Measurements from ENCODE around the gene CERS4. TPM values are rescaled to one million over a fixed set of nuclear protein-coding genes. Genes with fewer than 3 reads are reported as not detected.
A peak's percentile ranks its signal among the peaks of the same experiment; 100 is the strongest.
"Not testable (repeated sequence)": the region's sequence is repeated elsewhere in the genome, so short reads cannot be mapped to it uniquely, and the experiment has no call there.

CERS4 gene
- total and polyA plus RNA-seq, 4 donors, result 30.7 to 67.8 (median 54.4) TPM

GRCh38 chr19:8206147-8207087, 2.8 kb upstream of the CERS4 start:
- WGBS, 2 donors, result 78 to 92% methylated on average over 13 of the region's 13 CpGs
- peak overlapping the region in 1 of 2 donors; percentile 4 for H3K27ac ChIP-seq (ENCODE audit: low read depth in 1 of 2, low read length in 1 of 2)
- H3K9me3 ChIP-seq (ENCODE audit: control insufficient read depth in 4 of 4, insufficient read depth in 3 of 4, low read length in 3 of 4), result no peaks in the 10 kb centered on the region
- ATAC-seq (ENCODE audit: insufficient read depth, low FRiP score), result no peak
- peaks cover 0 to 14% (median 0%) of the 10 kb centered on the region in 5 donors for H3K4me1 ChIP-seq (ENCODE audit: control insufficient read depth in 5 of 5, insufficient read depth in 5 of 5, low read length in 5 of 5)
- no peak overlapping the region for H3K9ac ChIP-seq (ENCODE audit: insufficient read depth in 1 of 2, low read length in 2 of 2)
- H3K27me3 ChIP-seq (ENCODE audit: control insufficient read depth in 3 of 3, insufficient read depth in 3 of 3, low read length in 2 of 3), result no peaks in the 10 kb centered on the region
- no peaks in the 10 kb centered on the region for H3K36me3 ChIP-seq (ENCODE audit: control insufficient read depth in 4 of 4, insufficient read depth in 4 of 4, low read length in 4 of 4)
- TF ChIP-seq, protein P1, sequence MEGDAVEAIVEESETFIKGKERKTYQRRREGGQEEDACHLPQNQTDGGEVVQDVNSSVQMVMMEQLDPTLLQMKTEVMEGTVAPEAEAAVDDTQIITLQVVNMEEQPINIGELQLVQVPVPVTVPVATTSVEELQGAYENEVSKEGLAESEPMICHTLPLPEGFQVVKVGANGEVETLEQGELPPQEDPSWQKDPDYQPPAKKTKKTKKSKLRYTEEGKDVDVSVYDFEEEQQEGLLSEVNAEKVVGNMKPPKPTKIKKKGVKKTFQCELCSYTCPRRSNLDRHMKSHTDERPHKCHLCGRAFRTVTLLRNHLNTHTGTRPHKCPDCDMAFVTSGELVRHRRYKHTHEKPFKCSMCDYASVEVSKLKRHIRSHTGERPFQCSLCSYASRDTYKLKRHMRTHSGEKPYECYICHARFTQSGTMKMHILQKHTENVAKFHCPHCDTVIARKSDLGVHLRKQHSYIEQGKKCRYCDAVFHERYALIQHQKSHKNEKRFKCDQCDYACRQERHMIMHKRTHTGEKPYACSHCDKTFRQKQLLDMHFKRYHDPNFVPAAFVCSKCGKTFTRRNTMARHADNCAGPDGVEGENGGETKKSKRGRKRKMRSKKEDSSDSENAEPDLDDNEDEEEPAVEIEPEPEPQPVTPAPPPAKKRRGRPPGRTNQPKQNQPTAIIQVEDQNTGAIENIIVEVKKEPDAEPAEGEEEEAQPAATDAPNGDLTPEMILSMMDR (IDR thresholded peaks at IDR 0.05; ENCODE audit: control extremely low read depth, extremely low read depth), result no peak
- H3K4me3 ChIP-seq, result no peak overlapping the region
- peak in 1 of 3 donors; percentile 48 for DNase-seq

- H3K9ac ChIP-seq (ENCODE audit: insufficient read depth in 1 of 2, low read length in 2 of 2); H3K4me3 ChIP-seq; H3K27me3 ChIP-seq (ENCODE audit: control insufficient read depth in 3 of 3, insufficient read depth in 3 of 3, low read length in 2 of 3); H3K36me3 ChIP-seq (ENCODE audit: control insufficient read depth in 4 of 4, insufficient read depth in 4 of 4, low read length in 4 of 4); ATAC-seq (ENCODE audit: insufficient read depth, low FRiP score); H3K27ac ChIP-seq (ENCODE audit: low read depth in 1 of 2, low read length in 1 of 2); DNase-seq; H3K9me3 ChIP-seq (ENCODE audit: control insufficient read depth in 4 of 4, insufficient read depth in 3 of 4, low read length in 3 of 4): not testable (repeated sequence)
- H3K4me1 ChIP-seq (ENCODE audit: control insufficient read depth in 5 of 5, insufficient read depth in 5 of 5, low read length in 5 of 5), result peaks cover 0 to 14% (median 0%) of the 10 kb centered on the region in 5 donors
- WGBS, 2 donors, result 91 to 94% methylated on average over 7 of the region's 7 CpGs
Observed at GRCh38 chr19:8207326-8207725, 1.8 kb upstream of the CERS4 start.

DNA sequence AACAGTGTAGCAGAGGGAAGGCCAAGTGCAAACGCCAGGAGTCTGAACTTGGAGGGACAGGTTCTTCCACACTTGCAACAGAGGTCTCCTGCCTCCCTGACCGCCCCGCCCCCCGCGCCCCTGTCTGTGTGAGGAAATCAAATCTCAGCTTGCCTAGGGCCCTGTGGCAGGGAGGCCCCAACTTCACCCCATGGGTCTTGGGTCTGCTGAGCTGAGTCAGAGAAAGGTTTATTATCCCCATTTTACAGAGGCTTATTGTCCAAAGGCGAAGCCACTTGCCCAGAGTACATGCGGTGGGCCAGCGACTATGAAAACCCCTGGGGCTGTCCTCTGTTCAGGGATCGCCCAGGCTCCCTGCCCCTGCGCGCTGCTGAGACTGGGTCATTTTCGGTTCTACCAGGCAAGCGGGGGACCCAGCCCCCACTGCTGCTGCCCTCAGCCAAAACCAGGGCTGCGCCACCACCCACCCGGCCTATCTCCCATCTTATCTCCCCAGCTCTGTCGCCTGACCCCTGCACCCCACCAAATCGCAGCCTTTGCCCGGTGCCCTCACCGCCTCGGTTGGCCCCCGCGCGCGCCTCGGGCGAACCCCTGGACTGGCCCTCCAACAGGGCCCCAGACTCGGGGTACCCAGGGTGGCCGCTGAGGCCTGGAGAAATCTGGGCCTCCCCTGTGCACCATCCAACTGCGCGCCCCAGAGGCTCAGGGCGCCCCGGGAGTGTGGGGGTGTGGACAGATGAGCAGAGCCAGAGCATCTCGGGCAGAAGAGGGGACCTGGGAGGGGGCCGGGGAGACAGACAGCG, 850 bp upstream of the CERS4 start:
- peak; percentile 26 to 50 (median 37) for DNase-seq
- peak overlapping the region; percentile 13 to 78 for H3K27ac ChIP-seq (ENCODE audit: low read depth in 1 of 2, low read length in 1 of 2)
- ATAC-seq (ENCODE audit: insufficient read depth, low FRiP score), result no peak

More for the DNA sequence above, 850 bp upstream of the CERS4 start:
- no peaks in the 10 kb centered on the region for H3K36me3 ChIP-seq (ENCODE audit: control insufficient read depth in 4 of 4, insufficient read depth in 4 of 4, low read length in 4 of 4)
- peak overlapping the region in 1 of 2 donors; percentile 13 for H3K9ac ChIP-seq (ENCODE audit: insufficient read depth in 1 of 2, low read length in 2 of 2)
- WGBS, 2 donors, result 47 to 48% methylated on average over 35 of the region's 35 CpGs
- no peak overlapping the region for H3K4me3 ChIP-seq
- H3K4me1 ChIP-seq (ENCODE audit: control insufficient read depth in 5 of 5, insufficient read depth in 5 of 5, low read length in 5 of 5), result peaks cover 0 to 14% (median 0%) of the 10 kb centered on the region in 5 donors
- no peaks in the 10 kb centered on the region for H3K27me3 ChIP-seq (ENCODE audit: control insufficient read depth in 3 of 3, insufficient read depth in 3 of 3, low read length in 2 of 3)
- H3K9me3 ChIP-seq (ENCODE audit: control insufficient read depth in 4 of 4, insufficient read depth in 3 of 4, low read length in 3 of 4), result no peaks in the 10 kb centered on the region
- TF ChIP-seq, protein P1 (IDR thresholded peaks at IDR 0.05; ENCODE audit: control extremely low read depth, extremely low read depth), result no peak

Data from lung (tissue), 12 donors.